ENCODE measurements around the gene LHX5. TPM values are rescaled to one million over a fixed set of nuclear protein-coding genes. Genes with fewer than 3 reads are reported as not detected.

Gene LHX5
- total RNA-seq, 1 experiment from 2014 or later = 1.9 TPM

GRCh38 chr12:113478351-113479011 is 6.8 kb upstream of the LHX5 start:
- Histone ChIP-seq H3K4me1 (ENCODE audit: insufficient read depth, low read length) (peaks cover 6% of the 10 kb centered on the region; the same call in 1 of the 2 replicates), H3K79me1 (ENCODE audit: insufficient read depth, low read depth, low read length, poor library complexity, severe bottlenecking) (no peaks in the 10 kb centered on the region), H3K4ac (ENCODE audit: low read depth, low read length) (no peak overlapping the region), H3K27me3 (ENCODE audit: insufficient read depth, low read length) (peaks cover 76% of the 10 kb centered on the region), H3T11ph (ENCODE audit: low read length) (no peak overlapping the region), H4K91ac (ENCODE audit: insufficient read length, low read depth, low read length) (no peak overlapping the region), H3K27ac (ENCODE audit: insufficient read length, low read depth, low read length) (no peak overlapping the region), H3K56ac (ENCODE audit: insufficient read length, low read depth, low read length) (no peak overlapping the region), H2BK12ac (ENCODE audit: insufficient read length, low read depth, low read length) (no peak overlapping the region), H2BK15ac (ENCODE audit: low read depth, low read length) (no peak overlapping the region), H4K5ac (ENCODE audit: insufficient read length, low read depth, low read length) (no peak overlapping the region), H3K23me2 (ENCODE audit: insufficient read length, low read depth, low read length, poor library complexity, severe bottlenecking) (peaks cover 37% of the 10 kb centered on the region), H3K14ac (ENCODE audit: insufficient read depth, low read length) (peak overlapping the region; percentile 20; the same call in 1 of the 2 replicates), H4K8ac (replicated peaks; ENCODE audit: insufficient read length, low read depth, low read length) (no peak overlapping the region), H3K4me2 (ENCODE audit: insufficient read depth, insufficient read length, low read length) (peak overlapping the region; percentile 31), H4K20me1 (ENCODE audit: control insufficient read depth, insufficient read depth, insufficient read length) (no peaks in the 10 kb centered on the region), H2BK120ac (ENCODE audit: low read depth, low read length, poor library complexity, severe bottlenecking) (no peak overlapping the region), H2BK5ac (ENCODE audit: insufficient read length, low read length) (no peak overlapping the region), H2AK5ac (ENCODE audit: insufficient read length, low read length) (no peak overlapping the region), H3K23ac (ENCODE audit: insufficient read length, low read depth, low read length) (no peak overlapping the region), H2BK20ac (ENCODE audit: low read depth, low read length, poor library complexity, severe bottlenecking) (no peak overlapping the region), H3K9ac (ENCODE audit: extremely low read depth, insufficient read length, low read length) (no peak overlapping the region), H2AFZ (ENCODE audit: low read length) (no peak overlapping the region), H3K79me2 (ENCODE audit: insufficient read depth, low read length) (no peaks in the 10 kb centered on the region), H3K18ac (ENCODE audit: insufficient read length, low read depth, low read length) (no peak overlapping the region), H3K9me3 (ENCODE audit: control insufficient read depth, low read depth, low read length) (no peaks in the 10 kb centered on the region)
- WGBS (ENCODE audit: extremely low coverage, insufficient read length, low lambda C conversion rate) = no CpG with 5 or more reads among the region's 41 CpGs
- Mint-ChIP-seq H3K9me3 (peaks cover 0 to 4% of the 10 kb centered on the region in 2 experiments; a peak in 3 of 5 replicates), H3K4me3 (peak overlapping the region; percentile 45 to 74), H3K36me3 (ENCODE audit: insufficient read depth in 1 of 3, low read depth in 3 of 3) (peaks cover 0 to 13% (median 0%) of the 10 kb centered on the region in 3 experiments; a peak in 2 of 7 replicates), H3K4me1 (peaks cover 69 to 84% of the 10 kb centered on the region in 2 experiments), H3K27me3 (ENCODE audit: low read depth) (peaks cover 95% of the 10 kb centered on the region), H3K27ac (peak overlapping the region in 1 of 3 experiments; percentile 6; a peak in 2 of 7 replicates)
- no peak for TF ChIP-seq CTCF (conservative IDR thresholded peaks at IDR 0.05)
- DNase-seq = no peak
